Chondrocyte (in vitro differentiated cells): Measurements from ENCODE around the gene CEP128. TPM values are rescaled to one million over a fixed set of nuclear protein-coding genes. Genes with fewer than 3 reads are reported as not detected.

ENCODE experiments used
- DNase-seq: peaks from one replicate; pipeline ENCODE4 v3.0.0; 2021; ENCODE audit warnings: mixed read lengths, low spot score
- H3K27ac Mint-ChIP-seq: one replicate; pipeline ENCODE4 v1.8.0; 2021; ENCODE audit warnings: mild to moderate bottlenecking, moderate library complexity, mixed read lengths; ENCODE audit not compliant: unreplicated experiment
- H3K27me3 Mint-ChIP-seq: 2 replicates; pipeline ENCODE4 v1.8.0; 2021; ENCODE audit warnings: low read depth, mixed read lengths
- H3K36me3 Mint-ChIP-seq: 2 replicates; pipeline ENCODE4 v1.8.0; 2021; ENCODE audit warnings: low read depth, mixed read lengths
- H3K4me1 Mint-ChIP-seq: 2 replicates; pipeline ENCODE4 v1.8.0; 2021; ENCODE audit warnings: low read depth, mild to moderate bottlenecking, mixed read lengths
- H3K4me3 Mint-ChIP-seq: one replicate; pipeline ENCODE4 v1.8.0; 2021; ENCODE audit warnings: mild to moderate bottlenecking, moderate library complexity, mixed read lengths; ENCODE audit not compliant: unreplicated experiment
- H3K9me3 Mint-ChIP-seq: 2 replicates; pipeline ENCODE4 v1.8.0; 2021; ENCODE audit warnings: low read depth, mixed read lengths
- total RNA-seq: library from RNA; stranded (reverse); gene quantifications from 3 replicates; pipeline ENCODE4 v1.2.1, GENCODE V29; 2021
- TF ChIP-seq, protein P1 (sequence below): fragments of 200-600 bp; sonication (generic); IDR thresholded peaks from 2 replicates; pipeline ENCODE4 v1.5.0; 2021; ENCODE audit warnings: antibody characterized with exemption, mild to moderate bottlenecking, moderate library complexity

CEP128 gene
- total RNA-seq, 1 donor from 2014 or later = 3.5 TPM

DNA sequence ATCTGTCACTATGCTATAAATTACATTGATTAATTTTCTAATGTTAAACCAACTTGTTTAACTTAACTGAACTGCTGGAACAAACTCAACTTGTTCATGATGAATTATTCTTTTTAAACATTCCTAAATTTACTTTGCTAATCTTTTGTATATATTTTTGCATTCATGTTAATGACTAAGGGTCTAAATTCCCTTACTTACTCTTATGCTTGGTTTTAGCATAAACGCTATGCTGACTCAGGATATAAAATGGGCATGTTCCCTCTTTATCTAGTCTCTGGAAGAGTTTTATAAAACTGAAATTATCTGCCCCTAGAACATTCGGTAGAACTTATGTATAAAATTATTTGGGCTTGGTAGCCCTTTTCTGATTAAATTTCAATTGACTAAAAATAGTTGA is 387.4 kb downstream of the CEP128 start:
- TF ChIP-seq, protein P1, sequence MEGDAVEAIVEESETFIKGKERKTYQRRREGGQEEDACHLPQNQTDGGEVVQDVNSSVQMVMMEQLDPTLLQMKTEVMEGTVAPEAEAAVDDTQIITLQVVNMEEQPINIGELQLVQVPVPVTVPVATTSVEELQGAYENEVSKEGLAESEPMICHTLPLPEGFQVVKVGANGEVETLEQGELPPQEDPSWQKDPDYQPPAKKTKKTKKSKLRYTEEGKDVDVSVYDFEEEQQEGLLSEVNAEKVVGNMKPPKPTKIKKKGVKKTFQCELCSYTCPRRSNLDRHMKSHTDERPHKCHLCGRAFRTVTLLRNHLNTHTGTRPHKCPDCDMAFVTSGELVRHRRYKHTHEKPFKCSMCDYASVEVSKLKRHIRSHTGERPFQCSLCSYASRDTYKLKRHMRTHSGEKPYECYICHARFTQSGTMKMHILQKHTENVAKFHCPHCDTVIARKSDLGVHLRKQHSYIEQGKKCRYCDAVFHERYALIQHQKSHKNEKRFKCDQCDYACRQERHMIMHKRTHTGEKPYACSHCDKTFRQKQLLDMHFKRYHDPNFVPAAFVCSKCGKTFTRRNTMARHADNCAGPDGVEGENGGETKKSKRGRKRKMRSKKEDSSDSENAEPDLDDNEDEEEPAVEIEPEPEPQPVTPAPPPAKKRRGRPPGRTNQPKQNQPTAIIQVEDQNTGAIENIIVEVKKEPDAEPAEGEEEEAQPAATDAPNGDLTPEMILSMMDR = no peak
- Mint-ChIP-seq H3K4me1 (no peaks in the 10 kb centered on the region), H3K27me3 (no peaks in the 10 kb centered on the region), H3K4me3 (no peak overlapping the region), H3K27ac (no peak overlapping the region), H3K9me3 (no peaks in the 10 kb centered on the region), H3K36me3 (no peaks in the 10 kb centered on the region)
- DNase-seq = no peak

DNA sequence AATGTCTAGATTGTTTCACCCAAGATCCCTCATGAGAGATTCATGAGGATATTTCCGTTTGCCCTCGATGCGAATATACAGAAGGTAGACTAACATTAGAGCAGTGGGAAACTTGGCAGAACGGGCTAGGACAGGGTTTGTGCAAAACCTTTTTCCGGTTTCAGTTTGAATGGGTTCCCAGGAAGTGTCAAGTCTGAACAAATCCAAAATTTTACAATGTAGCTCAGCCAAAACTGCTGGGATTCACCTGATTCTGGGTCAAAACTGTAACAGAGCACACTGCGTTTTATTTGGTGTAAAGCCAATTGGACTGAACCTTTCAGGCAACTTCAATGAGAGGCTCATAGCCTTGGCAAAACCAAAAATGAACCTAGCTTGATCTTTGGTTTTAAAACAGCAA is 392.4 kb downstream of the CEP128 start:
- Mint-ChIP-seq H3K4me1 (no peaks in the 10 kb centered on the region), H3K9me3 (peaks cover 3% of the 10 kb centered on the region), H3K4me3 (no peak overlapping the region), H3K27ac (no peak overlapping the region), H3K36me3 (no peaks in the 10 kb centered on the region), H3K27me3 (no peaks in the 10 kb centered on the region)
- no peak for DNase-seq
- TF ChIP-seq, protein P1 = no peak

DNA sequence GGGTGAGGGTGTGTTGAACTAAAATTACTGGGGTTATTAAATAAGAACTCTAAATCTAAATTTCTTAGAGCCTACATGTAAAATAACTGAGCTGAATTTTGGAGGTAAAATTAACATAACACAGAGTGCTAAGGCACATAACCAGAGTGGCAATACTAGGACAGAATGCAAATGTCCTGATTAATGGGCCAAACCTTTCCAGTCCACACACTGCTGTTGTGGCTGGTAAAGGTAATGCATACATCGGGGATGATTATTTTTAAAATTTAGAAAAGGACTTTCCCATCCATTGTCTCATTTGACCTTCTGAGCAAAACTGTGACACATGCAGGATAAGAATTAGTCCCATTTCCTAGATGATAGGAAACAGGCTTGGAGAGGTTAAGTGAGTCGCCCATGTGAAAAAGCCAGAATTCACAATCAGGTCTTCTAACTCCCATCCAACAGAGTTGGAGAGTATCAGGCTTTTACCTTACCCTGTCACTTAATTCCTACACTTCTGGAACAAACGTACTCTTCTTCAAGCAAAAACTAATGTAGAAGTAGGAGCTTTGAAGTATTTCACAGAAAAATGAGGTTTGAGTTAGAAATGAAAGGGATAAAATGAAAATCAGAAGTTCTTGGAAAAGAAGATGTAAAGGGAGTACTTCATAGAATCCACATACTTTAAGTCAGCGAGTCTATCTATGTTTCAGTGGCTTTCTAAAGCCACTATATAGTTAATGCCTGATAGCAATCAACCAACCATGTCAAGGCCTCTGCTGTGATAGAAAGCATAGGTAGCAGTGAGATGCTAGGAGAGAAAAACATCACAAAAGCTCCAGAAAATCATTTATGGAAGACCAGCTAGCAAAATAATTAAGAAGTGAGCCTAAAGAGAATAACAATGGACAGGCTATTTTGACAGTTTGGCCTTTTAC is 395.3 kb downstream of the CEP128 start:
- no peaks in the 10 kb centered on the region for H3K27me3 Mint-ChIP-seq
- no peak overlapping the region for H3K27ac Mint-ChIP-seq
- no peaks in the 10 kb centered on the region for H3K36me3 Mint-ChIP-seq
- peaks cover 3% of the 10 kb centered on the region for H3K9me3 Mint-ChIP-seq
- DNase-seq = no peak
- no peak overlapping the region for H3K4me3 Mint-ChIP-seq
- TF ChIP-seq, protein P1 = no peak
- no peaks in the 10 kb centered on the region for H3K4me1 Mint-ChIP-seq

DNA sequence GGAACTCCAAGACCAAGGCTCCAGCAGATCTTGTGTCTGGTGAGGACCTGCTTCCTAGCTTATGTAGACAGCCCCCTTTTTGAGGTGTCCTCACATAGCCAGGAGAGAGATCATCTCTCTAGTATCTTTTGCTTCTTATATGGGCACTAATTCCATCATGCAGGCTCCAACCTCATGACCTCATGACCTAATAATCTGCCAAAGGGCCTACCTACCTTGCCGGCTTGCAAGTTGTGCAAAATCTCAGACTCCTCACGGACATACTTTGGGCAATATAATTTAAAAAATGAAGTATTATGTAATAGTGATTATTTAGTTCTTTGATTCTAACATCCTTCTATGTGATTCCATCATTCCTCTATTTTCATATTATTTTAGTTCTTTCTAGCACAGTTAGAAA is 397.2 kb downstream of the CEP128 start:
- Mint-ChIP-seq H3K27me3 (no peaks in the 10 kb centered on the region), H3K9me3 (peaks cover 12% of the 10 kb centered on the region), H3K4me1 (no peaks in the 10 kb centered on the region), H3K4me3 (no peak overlapping the region), H3K27ac (no peak overlapping the region), H3K36me3 (peaks cover 1% of the 10 kb centered on the region)
- no peak for DNase-seq
- TF ChIP-seq, protein P1 = no peak

DNA sequence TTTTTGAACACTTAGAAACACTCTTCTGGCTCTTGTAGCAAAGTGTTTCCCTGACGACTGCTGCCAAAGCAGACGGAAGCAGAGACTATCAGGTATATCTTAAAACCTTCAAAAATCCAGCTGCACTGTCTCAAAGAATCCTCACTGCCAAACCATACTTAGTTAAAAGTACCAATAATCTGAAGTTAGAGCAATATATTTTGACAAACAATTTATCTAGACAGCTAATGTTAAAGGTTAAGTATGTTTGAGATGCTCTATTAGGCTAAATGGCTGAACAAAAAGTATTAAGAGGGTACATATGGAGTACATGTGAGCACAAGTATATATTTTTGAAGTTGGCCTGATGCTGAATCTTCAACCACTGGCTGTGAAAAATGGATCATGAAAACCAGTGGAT is 398.3 kb downstream of the CEP128 start:
- H3K27me3 Mint-ChIP-seq = no peaks in the 10 kb centered on the region
- TF ChIP-seq, protein P1 = no peak
- no peak overlapping the region for H3K4me3 Mint-ChIP-seq
- no peak for DNase-seq
- H3K27ac Mint-ChIP-seq = no peak overlapping the region
- peaks cover 3% of the 10 kb centered on the region for H3K36me3 Mint-ChIP-seq
- peaks cover 17% of the 10 kb centered on the region for H3K9me3 Mint-ChIP-seq
- H3K4me1 Mint-ChIP-seq = no peaks in the 10 kb centered on the region
